Urothelium cell line (cell line): ENCODE results near the gene CDR2.
"Not testable (repeated sequence)": the region's sequence is repeated elsewhere in the genome, so short reads cannot be mapped to it uniquely, and the experiment has no call there.

Experiments
- DNase-seq: peaks from one replicate; pipeline ENCODE4 v3.0.0; 2011; ENCODE audit warnings: low spot score, mixed read lengths
- FAIRE-seq: peaks from 2 replicates; lab custom pipeline; 2011; peaks lifted over from hg19 to GRCh38; lab: Jason Lieb, UNC

The CDR2 gene

GRCh38 chr16:22379656-22380055, 5.2 kb upstream of the CDR2 start:
- DNase-seq (no peak), FAIRE-seq (no peak)

- FAIRE-seq, result no peak
These were observed 1.7 kb upstream of the CDR2 start for GRCh38 chr16:22375963-22376640.

DNA sequence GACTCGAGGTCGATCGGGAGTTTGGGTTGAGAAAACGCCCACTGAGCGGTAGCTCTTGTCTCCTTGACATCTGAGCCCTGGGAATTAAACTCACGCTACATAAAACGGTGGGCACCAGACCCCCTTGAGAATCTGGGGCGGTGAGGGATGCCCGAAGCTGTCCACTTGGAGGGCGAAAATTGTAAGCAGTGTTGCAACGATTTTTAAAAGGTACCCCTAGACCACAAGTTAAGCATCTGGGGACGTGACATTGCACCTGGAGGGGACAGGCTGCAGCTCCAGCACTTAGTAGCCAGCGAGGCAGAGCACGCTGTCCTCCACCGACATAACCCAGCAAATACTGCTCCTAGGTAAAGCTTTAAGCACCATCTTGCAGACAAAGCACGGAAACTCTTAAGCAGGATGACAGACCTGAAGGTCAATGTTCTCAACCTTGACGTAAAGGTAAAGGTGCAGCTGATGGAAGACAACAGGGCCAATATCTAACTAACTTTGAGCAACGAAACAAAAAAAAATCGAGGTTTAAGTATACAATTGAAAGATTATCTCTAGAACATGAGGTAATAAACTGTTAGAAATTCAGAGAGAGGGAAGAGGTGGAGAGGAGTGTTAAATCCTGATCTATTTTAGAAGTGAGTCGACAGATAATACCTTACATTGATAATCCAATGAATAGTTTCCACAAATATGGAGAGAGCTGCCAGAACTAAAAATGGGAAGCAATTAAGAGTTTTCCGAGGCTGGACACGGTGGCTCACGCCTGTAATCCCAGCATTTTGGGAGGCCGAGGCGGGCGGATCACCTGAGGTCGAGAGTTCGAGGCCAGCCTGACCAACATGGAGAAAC, 921 bp upstream of the CDR2 start:
- FAIRE-seq, result no peak
- no peak for DNase-seq

More at GRCh38 chr16:22375963-22376640, 1.7 kb upstream of the CDR2 start:
- no peak for DNase-seq

- no peak for DNase-seq
- FAIRE-seq, result no peak
These were observed 633 bp downstream of the CDR2 start for GRCh38 chr16:22373662-22374310.

GRCh38 chr16:22372882-22373661, 1.3 kb downstream of the CDR2 start:
- no peak for DNase-seq
- no peak for FAIRE-seq

DNA sequence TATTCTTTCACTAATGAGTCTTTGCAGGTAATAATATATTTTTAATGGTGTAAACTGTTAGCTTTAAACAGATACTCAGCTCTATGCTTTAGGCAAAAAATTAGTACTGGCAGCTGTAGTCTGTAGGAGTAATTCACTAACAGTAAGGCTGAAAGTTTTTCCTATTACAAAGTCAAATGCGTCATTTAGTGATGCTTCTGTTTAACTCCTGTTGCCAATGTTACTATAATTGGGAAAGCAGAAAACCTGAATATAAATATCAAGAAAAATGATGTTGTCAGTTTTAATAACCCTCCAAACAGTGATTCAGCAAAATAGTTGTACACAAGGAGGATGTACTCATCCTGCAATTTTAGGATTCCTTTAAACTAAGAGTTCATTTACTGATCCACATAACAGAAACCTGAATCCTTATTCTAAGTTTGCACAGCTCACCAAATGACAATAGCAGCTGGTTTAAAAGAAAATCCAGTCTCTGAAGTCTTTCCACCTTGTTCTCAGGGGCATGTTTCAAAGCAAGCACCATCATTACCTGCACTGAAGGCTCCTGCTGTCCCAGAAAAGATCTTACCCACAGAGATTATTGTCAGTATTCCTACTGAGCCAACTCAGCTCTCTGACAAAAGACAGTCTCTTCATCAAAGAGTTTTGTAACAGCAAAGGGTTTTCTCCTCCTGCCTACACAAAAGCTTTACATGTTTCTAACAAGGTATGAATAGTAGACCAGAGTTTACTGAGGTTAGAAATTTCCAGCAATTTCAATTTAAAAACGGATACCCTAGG, 4.2 kb downstream of the CDR2 start:
- DNase-seq (no peak), FAIRE-seq (no peak)

GRCh38 chr16:22369221-22369811, 5.1 kb downstream of the CDR2 start:
- no peak for DNase-seq

DNA sequence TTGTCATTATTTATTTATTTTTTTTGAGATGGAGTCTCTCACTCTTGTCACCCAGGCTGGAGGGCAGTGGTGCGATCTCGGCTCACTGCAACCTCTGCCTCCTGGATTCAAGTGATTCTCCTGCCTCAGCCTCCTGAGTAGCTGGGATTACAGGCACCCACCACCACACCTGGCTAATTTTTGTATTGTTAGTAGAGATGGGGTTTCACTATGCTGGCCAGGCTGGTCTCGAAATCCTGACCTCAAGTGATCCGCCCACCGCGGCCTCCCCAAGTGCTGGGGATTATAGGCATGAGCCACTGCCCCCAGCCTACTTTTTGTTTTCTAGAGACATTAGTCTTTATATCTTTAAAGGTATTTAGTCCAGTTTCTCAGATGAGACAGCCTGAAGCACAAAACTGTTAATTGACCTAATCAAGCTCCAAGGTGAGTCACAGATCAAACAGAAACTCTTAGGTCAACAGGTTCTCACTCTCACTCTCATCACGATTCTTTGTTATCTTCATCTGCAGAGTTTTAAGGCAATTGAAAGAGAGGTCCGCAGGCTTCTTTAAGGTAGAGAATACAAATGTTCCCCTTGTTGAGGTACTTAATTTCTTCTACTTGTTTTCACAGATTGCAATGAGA, 6.1 kb downstream of the CDR2 start:
- not testable (repeated sequence) for DNase-seq, FAIRE-seq

More at GRCh38 chr16:22369221-22369811, 5.1 kb downstream of the CDR2 start:
- no peak for FAIRE-seq

DNA sequence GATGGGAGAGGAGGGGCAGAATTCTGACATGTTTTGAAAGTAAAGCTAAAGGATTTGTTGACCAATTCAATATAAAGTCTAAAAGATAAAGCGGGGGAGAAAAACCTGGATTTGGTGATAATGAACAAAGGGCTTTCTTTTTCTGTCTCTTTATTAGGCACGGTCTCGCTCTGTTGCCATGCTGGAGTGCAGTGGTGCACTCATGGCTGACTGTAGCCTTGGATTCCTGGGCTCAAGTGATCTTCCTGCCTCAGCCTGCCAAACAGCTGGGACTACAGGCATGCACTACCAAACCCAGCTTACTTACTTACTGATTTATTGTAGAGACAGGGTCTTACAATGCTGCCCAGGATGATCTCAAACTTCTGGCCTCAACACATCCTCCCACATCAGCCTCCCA, 7.5 kb downstream of the CDR2 start:
- no peak for FAIRE-seq
- DNase-seq, result no peak

DNA sequence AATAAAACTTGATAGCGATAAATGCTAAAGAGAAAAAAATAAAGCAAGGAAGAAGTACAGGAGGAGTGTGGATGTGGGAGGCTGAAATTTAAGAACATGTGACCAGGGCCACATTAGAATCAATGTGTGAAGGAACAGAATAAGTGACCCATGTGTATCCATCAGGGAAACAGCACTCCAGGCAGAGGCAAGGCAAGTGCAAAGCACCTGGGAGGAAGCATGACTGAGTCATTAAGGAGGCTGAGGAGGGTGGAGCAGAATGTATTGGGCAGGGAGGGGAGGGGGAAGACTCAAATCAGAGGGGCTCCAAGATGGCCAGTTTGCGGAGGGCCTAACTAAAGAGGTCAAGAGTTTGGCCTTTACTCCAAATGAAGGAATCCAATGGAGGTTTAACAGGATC, 8.0 kb downstream of the CDR2 start:
- DNase-seq (no peak), FAIRE-seq (no peak)

DNA sequence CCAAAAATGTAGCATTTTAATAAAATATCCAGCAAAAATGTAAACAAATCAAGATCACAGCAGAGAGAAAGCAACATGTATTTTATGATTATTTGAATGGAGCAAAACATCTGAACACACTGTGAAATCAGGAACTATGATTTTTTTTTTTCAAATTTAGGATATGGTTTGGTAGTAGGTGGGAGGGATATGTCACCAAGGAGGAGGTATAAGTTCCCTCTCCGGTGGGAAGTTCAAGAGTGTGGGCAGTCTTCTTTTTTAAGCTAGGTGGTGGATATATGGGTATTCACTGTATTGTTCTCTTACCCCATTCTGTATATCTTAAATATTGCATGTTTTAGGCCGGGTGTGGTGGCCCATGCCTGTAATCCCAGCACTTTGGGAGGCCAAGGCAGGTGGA, 10.2 kb downstream of the CDR2 start:
- DNase-seq (no peak), FAIRE-seq (no peak)

DNA sequence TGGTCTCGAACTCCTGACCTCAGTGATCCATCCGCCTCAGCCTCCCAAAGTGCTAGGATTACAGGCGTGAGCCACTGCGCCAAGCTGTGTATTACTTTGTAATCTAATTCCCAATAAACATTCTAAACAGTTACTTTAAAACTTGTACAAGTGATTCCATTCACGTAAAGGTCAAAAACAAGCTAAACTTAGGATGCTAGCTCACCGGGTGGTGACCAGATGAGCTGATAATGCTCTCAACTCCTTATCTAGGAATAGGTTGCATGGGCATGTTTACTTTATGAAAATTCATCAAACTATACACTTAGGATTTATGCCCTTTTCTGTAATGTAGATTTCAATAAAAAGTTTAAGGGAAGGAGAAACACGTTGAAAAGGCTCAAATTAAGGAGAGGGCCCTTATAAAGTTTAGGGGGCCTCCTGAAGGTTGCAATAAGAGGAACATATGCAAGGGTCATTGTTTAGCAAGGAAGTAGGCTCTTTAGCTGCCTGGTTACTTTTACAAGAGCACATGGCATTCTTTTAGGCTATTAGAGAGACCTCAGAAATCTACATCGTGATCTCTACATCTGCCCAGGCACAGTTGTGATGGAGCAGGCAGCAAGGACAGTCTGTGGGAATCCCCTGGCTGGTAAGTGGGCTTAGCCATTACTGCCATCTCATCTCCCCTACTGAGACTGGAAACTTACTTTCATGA, 13.3 kb downstream of the CDR2 start:
- DNase-seq (no peak), FAIRE-seq (no peak)

DNA sequence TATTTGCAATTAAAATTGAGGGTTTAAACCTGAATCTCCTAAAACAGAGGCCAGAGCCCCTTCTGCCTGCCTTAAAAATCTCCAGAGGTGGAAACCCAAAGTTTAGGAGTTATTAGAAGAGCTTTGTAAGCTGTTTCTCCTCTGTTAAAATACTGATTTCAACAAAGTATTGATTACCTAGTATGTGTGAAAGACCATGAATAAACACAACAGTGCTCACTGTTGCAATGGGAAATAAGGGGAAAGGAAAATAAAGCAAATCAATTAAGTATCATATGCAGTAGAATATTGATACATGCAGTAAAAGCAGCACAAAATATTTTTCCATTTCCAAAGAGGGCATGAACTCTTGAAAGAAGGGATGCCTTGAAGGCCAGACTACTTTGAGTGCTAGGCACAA, 14.7 kb downstream of the CDR2 start:
- FAIRE-seq, result no peak

DNA sequence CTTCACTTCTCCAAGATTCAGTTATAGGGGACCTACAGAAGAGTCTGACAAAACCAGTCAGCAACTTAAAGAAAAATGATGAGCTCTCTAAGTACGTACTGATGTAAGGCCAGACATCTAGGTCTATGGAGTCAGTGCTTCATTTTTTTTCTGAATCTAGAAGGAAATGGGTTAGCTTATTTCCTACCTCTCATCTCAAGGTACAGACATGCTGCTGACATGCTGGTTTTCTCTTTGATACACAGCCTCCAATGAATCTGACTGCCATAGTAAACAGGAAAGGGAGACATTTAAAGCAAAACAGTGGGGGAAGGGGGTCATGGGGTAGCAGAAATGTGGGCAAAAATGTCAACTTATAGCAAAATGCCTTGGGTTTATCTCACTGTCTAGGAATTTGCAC, 16.4 kb downstream of the CDR2 start:
- FAIRE-seq (no peak), DNase-seq (no peak)

More for the DNA sequence above, 14.7 kb downstream of the CDR2 start:
- no peak for DNase-seq

DNA sequence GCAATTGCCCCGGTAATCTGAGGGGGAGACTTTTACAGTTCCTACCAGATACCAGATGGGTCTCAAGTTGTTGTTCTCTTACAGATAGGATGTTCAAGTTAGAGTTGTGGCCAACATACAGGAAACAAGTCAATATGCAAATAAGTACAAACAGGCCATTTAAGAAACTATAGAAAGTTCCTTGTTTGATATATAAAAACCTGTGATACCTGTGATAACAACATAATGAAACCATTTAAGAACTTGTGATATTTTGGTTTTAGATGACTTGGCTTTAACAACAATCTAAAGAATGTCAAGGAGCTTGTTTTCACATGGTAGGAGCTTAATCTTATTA, 16.8 kb downstream of the CDR2 start:
- FAIRE-seq (no peak), DNase-seq (no peak)

- DNase-seq (no peak), FAIRE-seq (no peak)
These were observed 17.3 kb downstream of the CDR2 start for GRCh38 chr16:22356930-22357634.

- FAIRE-seq (no peak), DNase-seq (no peak)
These were observed 18.9 kb downstream of the CDR2 start for GRCh38 chr16:22355487-22355908.

- DNase-seq (no peak), FAIRE-seq (no peak)
These were observed 20.4 kb downstream of the CDR2 start for GRCh38 chr16:22353933-22354541.
